GM10266 (cell line): ENCODE results near the gene TMEM129.

ENCODE experiments used
- DNase-seq: peaks from one replicate; pipeline ENCODE4 v3.0.0; 2012; ENCODE audit errors: extremely low spot score
- TF ChIP-seq, protein P1 (sequence below): IDR thresholded peaks from 2 replicates; pipeline ENCODE4 v1.5.1; 2012; ENCODE audit warnings: mild to moderate bottlenecking, low read depth; ENCODE audit not compliant: control insufficient read depth, insufficient read depth; ENCODE audit errors: missing control alignments

The TMEM129 gene

DNA sequence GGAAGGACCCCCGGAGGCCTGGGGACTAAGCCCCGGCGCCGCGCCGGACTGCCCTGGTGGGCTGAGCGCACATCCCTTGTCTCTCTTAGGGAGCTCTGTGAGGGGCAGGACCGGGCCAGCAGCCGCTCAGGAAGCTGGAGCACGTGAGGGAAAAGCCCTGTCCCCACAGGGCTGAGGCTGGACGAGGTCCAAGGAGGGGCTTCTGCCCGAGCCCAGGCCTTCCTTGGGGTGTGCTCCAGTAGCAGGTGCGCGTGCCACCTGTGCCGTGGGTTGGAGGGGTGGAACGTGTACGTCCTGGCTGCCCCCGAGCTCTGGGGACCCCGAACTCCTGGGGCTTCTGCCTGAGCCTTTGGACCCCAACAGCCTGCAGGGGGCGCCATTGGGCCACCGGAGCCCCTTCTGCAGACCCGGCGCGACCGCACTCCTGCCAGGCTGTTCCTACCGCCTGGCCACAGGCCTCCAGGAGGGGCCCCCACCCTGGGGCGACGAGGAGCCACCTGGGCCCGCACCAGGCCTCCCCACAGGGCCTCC, 27.4 kb upstream of the TMEM129 start:
- TF ChIP-seq, protein P1, sequence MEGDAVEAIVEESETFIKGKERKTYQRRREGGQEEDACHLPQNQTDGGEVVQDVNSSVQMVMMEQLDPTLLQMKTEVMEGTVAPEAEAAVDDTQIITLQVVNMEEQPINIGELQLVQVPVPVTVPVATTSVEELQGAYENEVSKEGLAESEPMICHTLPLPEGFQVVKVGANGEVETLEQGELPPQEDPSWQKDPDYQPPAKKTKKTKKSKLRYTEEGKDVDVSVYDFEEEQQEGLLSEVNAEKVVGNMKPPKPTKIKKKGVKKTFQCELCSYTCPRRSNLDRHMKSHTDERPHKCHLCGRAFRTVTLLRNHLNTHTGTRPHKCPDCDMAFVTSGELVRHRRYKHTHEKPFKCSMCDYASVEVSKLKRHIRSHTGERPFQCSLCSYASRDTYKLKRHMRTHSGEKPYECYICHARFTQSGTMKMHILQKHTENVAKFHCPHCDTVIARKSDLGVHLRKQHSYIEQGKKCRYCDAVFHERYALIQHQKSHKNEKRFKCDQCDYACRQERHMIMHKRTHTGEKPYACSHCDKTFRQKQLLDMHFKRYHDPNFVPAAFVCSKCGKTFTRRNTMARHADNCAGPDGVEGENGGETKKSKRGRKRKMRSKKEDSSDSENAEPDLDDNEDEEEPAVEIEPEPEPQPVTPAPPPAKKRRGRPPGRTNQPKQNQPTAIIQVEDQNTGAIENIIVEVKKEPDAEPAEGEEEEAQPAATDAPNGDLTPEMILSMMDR = peak; percentile 85
- DNase-seq = peak; percentile 96

DNA sequence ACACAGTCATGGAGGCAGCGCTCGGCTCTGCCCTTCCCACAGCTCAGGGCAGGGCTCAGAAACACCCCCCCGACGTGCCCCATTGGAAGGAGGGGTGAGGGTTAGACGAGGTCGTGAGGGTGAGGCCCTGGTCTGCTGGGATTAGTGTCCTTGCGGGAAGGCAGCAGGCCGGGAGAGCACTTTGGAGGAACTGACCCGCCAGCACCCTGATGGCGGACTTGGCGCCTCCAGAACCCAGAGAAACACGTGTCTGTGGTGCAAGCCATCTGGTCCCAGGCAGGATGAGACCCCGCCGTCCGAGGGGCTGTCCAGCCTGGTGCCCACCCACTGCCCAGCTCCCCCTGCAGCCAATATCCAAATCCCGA, 26.5 kb upstream of the TMEM129 start:
- TF ChIP-seq, protein P1 = no peak
- no peak for DNase-seq

DNA sequence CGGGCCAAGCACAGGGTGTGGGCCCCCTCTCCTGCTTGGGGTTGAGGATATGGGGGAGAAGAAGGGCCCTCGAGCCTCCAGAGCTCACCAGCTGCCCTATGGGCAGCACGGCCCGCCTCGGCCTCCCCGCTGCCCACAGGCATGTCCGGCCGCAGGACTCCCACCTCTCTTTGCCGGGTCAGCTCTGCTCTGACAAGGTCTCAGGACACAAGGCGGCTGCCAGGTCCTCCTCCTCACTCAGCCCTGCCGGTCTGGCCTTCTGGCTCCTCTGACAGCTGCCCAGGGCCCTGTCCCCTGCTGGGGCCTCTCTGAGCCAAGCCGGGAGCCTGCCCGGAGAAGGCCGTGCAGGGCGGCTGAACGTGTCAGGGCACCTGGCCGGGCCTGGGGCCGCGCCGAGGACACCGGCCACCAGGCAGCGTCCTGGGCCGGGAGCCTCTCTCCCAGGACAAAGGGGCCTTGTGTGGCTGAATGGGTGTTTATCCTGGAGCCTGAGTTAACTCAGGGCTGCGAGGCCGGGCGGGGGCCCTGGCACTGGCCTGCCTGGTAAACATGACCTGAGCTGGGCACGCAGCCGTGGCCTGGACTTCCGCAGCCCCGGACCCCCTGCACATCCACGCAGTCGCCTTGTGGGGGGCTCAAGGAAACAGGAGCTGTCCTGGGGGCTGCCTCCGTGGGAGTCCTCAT, 25.9 kb upstream of the TMEM129 start:
- TF ChIP-seq, protein P1 = no peak
- no peak for DNase-seq

DNA sequence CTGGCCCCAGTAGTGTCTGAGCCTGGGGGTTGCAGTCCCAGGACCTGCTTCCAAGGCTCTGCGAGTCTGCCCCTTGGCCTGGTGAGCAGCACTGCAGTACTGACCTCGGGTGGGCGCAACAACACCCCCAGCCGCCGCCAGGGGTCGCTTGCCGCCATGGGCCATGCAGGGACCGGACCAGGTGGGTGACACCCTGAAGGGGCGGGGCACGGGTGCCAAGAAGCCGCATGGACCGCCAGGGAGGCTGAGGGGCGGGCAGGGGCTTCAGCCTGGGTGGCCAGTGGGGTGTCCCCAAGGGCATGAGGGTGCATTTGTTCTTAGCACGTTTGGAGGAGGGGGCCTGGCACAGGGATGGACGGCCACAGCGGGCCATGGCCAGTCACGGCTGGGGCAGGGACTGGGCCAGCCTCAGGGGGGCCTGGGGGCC, 25.2 kb upstream of the TMEM129 start:
- DNase-seq = peak; percentile 89
- TF ChIP-seq, protein P1 = peak; percentile 87

DNA sequence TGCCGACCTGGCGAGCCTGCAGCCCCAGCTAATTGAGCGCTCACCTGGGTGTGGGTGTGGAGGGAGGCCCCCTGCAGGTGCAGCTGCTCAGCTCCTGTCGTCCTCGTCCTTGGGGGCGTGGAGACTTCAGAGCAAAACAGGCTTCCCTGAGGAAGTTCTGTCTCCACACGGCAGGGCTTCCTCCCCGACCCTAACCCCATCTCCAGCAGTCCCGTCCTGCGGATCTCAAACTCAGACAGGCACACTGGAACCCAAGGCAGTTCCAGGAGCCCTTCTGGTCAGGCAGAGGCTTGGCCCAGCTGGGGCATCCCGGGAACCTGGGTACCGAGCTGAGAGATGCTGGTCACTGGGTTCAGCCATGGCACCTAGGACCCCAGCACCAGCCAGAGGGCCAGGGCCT, 24.6 kb upstream of the TMEM129 start:
- TF ChIP-seq, protein P1 = no peak
- DNase-seq = no peak

DNA sequence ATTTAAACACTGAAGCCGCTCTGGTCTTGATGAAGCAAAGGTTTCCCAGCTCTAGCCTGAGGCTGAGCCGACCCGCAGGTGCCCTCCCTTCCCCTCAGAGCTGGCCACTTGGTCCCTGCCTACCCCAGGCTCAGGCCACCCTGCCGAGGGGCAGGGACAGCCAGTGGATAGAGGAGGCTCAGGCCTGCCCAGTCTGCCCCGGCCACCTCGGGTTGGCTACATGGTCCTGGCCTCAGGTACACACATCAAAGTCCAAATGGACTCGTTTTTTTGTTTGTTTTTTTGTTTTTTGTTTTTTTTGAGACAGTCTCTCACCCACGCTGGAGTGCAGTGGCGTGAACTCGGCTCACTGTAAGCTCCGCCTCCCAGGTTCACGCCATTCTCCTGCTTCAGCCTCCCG, 24.0 kb upstream of the TMEM129 start:
- TF ChIP-seq, protein P1 = no peak
- no peak for DNase-seq

DNA sequence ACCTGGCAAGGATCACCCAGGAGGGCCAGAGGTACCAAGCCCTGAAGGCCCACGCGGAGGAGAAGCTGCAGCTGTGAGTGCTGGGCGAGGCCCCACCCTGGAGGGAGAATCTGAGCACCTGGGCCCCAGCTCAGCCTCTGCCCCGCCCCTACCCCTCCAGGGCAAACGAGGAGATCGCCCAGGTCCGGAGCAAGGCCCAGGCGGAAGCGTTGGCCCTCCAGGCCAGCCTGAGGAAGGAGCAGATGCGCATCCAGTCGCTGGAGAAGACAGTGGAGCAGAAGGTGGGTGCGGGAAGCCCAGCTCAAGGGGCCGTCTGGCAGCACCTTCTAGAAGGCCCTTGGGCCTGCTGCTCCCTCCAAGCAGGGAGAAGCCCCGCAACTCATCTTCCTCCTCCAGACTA, 23.4 kb upstream of the TMEM129 start:
- DNase-seq = no peak
- TF ChIP-seq, protein P1 = no peak
